Right atrium auricular region (tissue), 2 donors: ENCODE data around the gene CPSF4L. TPM values are rescaled to one million over a fixed set of nuclear protein-coding genes. Genes with fewer than 3 reads are reported as not detected.
A peak's percentile ranks its signal among the peaks of the same experiment; 100 is the strongest.

Source experiments
- DNase-seq: peaks from one replicate; pipeline ENCODE4 v3.0.0-alpha.2; 2019; ENCODE audit warnings: low spot score
- H3K27ac ChIP-seq, 2 donors: fragments of 200-600 bp; sonication (generic); 1 replicate in 1 of 2; 2 replicates in 1 of 2; pipeline ENCODE4 v1.5.1; 2016 to 2019
- H3K27me3 ChIP-seq, 2 donors: fragments of 200-600 bp; sonication (generic); one replicate each; pipeline versions ENCODE4 v1.5.1 to v1.6.0; 2017 to 2019
- H3K36me3 ChIP-seq: fragments of 200-600 bp; sonication (generic); one replicate; pipeline ENCODE4 v1.5.1; 2016
- H3K4me1 ChIP-seq, 2 donors: fragments of 200-600 bp; sonication (generic); one replicate each; pipeline versions ENCODE4 v1.5.1 to v1.6.0; 2017 to 2019
- H3K4me3 ChIP-seq, 2 donors: fragments of 200-600 bp; sonication (generic); 1 replicate in 1 of 2; 2 replicates in 1 of 2; pipeline ENCODE4 v1.5.1; 2017 to 2019; ENCODE audit warnings: mild to moderate bottlenecking in 1 of 2, moderate library complexity in 1 of 2
- H3K9me3 ChIP-seq, 2 donors: fragments of 200-600 bp; sonication (generic); one replicate each; pipeline ENCODE4 v1.5.1; 2019
- total RNA-seq, 2 donors: library from RNA; depleted of rRNA; stranded (reverse); fragments of >200 nt; gene quantifications; one replicate each; pipeline ENCODE4 v1.1.0, GENCODE V29; 2016
- TF ChIP-seq, protein P1 (sequence below), 2 donors: fragments of 200-600 bp; sonication (generic); IDR thresholded peaks; one replicate each; pipeline ENCODE4 v1.5.1; 2019; ENCODE audit warnings: antibody characterized with exemption in 2 of 2

CPSF4L gene
- total RNA-seq, 2 donors from 2014 or later: not detected

DNA sequence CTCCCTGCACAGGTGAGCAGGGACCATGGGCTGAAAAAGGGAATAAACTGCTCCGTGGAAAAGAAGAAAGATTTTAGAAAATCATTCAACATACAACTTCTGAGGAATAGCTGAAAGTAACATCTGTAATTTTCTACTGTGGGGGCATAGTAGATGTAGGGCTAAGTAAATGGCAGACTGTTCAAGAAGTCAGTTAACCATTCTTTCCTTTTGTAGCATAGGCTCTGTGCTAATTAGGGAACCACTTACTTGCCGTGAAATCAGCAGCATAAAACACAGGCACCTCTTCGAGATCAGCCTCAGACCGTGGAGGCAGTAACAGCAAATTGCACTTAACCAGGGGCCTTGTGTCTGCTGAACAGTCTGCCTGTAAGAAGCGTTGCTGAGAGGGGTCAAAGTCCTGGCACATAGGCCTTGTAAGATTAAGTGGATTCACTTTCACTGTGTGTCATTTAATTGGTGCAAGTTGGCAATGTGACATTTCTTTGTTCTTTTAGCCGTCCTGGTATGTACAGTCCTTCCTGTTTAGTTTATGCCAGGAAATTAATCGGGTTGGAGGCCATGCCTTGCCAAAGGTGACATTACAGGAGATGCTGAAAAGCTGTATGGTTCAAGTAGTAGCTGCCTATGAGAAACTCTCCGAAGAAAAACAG, 58.4 kb downstream of the CPSF4L start:
- H3K4me1 ChIP-seq: peaks cover 0 to 25% of the 10 kb centered on the region in 2 donors
- H3K36me3 ChIP-seq: peaks cover 94% of the 10 kb centered on the region
- no peak for DNase-seq

DNA sequence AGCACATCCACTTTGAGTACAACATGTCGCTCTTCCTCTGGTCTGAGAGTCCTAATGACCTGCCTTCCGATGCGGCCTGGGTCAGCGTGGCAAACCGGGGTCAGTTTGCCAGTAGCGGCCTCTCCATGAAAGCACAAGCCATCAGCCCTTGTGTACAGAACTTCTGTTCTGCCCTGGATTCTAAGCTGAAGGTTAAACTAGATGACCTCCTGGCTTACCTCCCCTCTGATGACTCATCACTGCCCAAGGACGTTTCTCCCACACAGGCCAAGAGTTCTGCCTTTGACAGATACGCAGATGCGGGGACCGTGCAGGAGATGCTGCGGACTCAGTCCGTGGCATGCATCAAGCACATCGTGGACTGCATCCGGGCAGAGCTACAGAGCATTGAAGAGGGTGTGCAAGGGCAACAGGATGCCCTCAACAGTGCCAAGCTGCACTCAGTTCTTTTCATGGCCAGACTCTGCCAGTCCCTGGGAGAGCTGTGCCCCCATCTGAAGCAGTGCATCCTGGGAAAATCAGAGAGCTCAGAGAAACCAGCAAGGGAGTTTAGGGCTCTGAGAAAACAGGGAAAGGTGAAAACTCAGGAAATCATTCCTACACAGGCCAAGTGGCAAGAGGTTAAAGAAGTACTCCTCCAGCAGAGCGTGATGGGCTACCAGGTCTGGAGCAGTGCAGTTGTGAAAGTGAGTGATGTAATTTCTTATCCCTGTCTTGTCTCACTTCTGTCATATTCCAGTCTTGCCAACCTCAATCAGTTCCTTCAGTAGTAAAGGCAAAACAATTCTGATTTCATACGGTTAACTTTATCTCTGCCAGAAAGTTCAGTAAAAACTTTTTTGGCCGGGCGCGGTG, 60.2 kb downstream of the CPSF4L start:
- Histone ChIP-seq H3K36me3 (peaks cover 94% of the 10 kb centered on the region), H3K27ac (no peak overlapping the region), H3K4me3 (no peak overlapping the region), H3K9me3 (no peaks in the 10 kb centered on the region), H3K27me3 (no peaks in the 10 kb centered on the region), H3K4me1 (peaks cover 0 to 25% of the 10 kb centered on the region in 2 donors)
- DNase-seq: no peak
- TF ChIP-seq, protein P1, sequence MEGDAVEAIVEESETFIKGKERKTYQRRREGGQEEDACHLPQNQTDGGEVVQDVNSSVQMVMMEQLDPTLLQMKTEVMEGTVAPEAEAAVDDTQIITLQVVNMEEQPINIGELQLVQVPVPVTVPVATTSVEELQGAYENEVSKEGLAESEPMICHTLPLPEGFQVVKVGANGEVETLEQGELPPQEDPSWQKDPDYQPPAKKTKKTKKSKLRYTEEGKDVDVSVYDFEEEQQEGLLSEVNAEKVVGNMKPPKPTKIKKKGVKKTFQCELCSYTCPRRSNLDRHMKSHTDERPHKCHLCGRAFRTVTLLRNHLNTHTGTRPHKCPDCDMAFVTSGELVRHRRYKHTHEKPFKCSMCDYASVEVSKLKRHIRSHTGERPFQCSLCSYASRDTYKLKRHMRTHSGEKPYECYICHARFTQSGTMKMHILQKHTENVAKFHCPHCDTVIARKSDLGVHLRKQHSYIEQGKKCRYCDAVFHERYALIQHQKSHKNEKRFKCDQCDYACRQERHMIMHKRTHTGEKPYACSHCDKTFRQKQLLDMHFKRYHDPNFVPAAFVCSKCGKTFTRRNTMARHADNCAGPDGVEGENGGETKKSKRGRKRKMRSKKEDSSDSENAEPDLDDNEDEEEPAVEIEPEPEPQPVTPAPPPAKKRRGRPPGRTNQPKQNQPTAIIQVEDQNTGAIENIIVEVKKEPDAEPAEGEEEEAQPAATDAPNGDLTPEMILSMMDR (IDR thresholded peaks at IDR 0.05): no peak

More for the DNA sequence above, 58.4 kb downstream of the CPSF4L start:
- H3K27ac ChIP-seq: peak overlapping the region in 1 of 2 donors; percentile 48
- TF ChIP-seq, protein P1 (IDR thresholded peaks at IDR 0.05): no peak
- no peaks in the 10 kb centered on the region for H3K9me3 ChIP-seq
- H3K4me3 ChIP-seq: no peak overlapping the region
- H3K27me3 ChIP-seq: no peaks in the 10 kb centered on the region

DNA sequence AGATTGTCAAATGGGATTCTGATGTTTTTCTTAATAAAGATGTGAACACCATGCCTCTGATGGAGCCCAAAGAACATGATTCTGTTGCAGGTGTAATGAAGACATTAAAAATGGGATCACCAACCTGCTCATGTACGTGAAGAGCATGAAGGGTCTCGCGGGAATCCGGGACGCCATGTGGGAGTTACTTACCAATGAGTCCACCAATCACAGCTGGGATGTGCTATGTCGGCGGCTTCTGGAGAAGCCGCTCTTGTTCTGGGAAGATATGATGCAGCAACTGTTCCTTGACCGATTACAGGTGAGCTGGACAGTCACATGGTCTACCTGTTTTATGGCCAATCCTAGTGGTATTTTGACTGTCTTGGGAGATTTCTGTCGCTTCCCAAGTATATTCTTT, 61.2 kb downstream of the CPSF4L start:
- no peak overlapping the region for H3K4me3 ChIP-seq
- TF ChIP-seq, protein P1 (IDR thresholded peaks at IDR 0.05): no peak
- no peaks in the 10 kb centered on the region for H3K9me3 ChIP-seq
- H3K27ac ChIP-seq: no peak overlapping the region
- H3K4me1 ChIP-seq: peaks cover 0 to 25% of the 10 kb centered on the region in 2 donors
- no peak for DNase-seq
- H3K27me3 ChIP-seq: no peaks in the 10 kb centered on the region
- H3K36me3 ChIP-seq: peaks cover 86% of the 10 kb centered on the region

DNA sequence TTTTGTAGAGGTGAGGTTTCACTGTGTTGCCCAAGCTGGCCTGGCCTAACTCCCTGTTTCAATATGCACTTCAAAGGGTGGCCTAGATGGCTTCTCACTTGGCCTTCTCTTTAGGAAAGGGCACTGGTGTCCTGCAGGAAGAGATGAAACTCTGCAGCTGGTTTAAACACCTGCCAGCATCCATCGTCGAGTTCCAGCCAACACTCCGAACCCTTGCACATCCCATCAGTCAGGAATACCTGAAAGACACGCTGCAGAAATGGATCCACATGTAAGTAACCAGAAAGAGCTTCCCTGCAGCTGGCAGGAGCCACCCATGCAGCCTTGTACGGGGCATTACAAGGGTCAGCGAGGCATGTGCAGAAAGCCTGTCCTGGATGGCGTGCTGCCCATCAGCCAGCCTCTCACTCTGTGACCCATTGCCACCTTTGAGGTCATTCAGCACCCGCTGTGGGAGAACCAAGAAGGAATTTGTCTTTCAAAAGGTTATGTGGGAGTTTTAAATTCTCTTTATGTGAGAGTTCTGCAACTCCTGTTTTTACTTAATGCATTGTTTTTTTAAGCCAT, 61.8 kb downstream of the CPSF4L start:
- DNase-seq: no peak
- Histone ChIP-seq H3K27me3 (no peaks in the 10 kb centered on the region), H3K4me1 (peaks cover 0 to 25% of the 10 kb centered on the region in 2 donors), H3K27ac (no peak overlapping the region), H3K4me3 (no peak overlapping the region), H3K9me3 (no peaks in the 10 kb centered on the region), H3K36me3 (peaks cover 80% of the 10 kb centered on the region)
- TF ChIP-seq, protein P1 (IDR thresholded peaks at IDR 0.05): no peak

DNA sequence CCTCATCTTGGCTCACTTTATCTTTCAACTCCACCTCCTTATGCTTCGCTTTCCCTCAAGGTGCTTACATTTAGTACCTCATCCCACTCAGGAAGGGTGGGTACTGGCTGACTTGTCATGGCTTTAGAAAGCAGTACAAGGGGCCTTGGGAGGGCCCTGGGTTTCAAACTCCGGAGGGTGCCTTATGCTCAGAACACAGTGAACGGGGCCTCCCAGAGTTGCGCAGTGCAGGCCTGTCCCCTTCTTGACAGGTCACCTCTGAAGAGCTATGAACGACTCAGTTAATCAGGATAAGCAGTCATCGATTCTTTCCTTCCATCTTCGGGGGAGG, 62.8 kb downstream of the CPSF4L start:
- DNase-seq: no peak
- no peaks in the 10 kb centered on the region for H3K9me3 ChIP-seq
- no peak overlapping the region for H3K4me3 ChIP-seq
- peaks cover 71% of the 10 kb centered on the region for H3K36me3 ChIP-seq
- TF ChIP-seq, protein P1 (IDR thresholded peaks at IDR 0.05): no peak
- H3K4me1 ChIP-seq: peaks cover 0 to 23% of the 10 kb centered on the region in 2 donors
- H3K27me3 ChIP-seq: no peaks in the 10 kb centered on the region
- no peak overlapping the region for H3K27ac ChIP-seq

Other genes with a start within 250 kb of the CPSF4L start
- 10 to 100 TPM in 1 of 2 donors, 1 to 10 TPM in 1; 7.4 to 15.5 TPM for gene SLC39A11, start 169.2 kb downstream of the CPSF4L start, total RNA-seq
- gene SSTR2, start 96.9 kb downstream of the CPSF4L start, total RNA-seq: 1 to 10 TPM in 1 of 2 donors, under 1 TPM in 1; 0.20 to 1.1 TPM
- gene COG1, start 68.8 kb downstream of the CPSF4L start, total RNA-seq: 10 to 100 TPM; 17.3 to 21.3 TPM
- gene CDC42EP4, start 50.1 kb upstream of the CPSF4L start, total RNA-seq: 10 to 100 TPM; 35.4 to 56.0 TPM